GM21360 (cell line): ENCODE measurements around the gene ZNF532.
"Not testable (repeated sequence)": the region's sequence is repeated elsewhere in the genome, so short reads cannot be mapped to it uniquely, and the experiment has no call there.

Experiments
- ATAC-seq: cut with Tn5 transposase; IDR thresholded peaks from one replicate; pipeline ENCODE4 v1.9.1; 2021; ENCODE audit warnings: mild to moderate bottlenecking, moderate library complexity; ENCODE audit not compliant: unreplicated experiment

Gene ZNF532

DNA sequence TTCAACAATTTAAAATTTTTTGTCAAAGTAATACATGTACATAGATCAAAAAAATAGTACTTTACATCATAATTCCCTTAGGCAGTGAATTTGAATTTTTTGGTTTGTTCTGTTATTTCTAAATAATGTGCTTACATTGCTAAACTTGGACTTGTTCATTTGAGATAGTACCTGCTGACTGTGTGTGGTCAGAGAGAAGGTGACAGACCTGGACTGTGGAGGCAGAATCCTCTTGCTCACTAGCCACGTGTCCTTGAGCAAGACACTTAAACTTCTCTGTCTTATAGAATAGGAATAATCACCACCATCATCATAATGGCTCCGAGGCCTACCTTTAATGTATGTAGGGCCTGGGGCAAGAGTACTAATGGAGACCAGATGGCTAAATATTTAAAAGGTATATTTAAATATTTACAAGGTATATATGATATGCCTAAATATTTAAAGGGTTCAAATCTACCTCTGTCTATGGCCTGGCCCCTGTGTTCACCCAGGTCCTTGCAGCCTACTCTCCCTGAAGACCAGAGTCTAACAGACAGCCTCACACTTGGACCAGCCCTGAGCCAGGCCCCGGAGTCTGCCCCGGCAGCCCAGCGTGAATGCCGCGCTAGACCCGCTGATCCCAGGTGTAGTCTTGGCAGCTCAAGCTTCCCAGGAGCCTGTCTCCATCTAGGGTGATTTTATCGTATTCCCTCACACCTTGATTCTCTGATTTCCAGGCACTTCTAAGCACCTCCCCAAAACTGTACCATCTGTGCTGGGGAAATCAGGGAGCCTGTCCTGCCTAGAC is 33.5 kb downstream of the ZNF532 start:
- no peak for ATAC-seq

- no peak for ATAC-seq
Observed at GRCh38 chr18:58900015-58900649, 35.5 kb downstream of the ZNF532 start.

- ATAC-seq, result no peak
Observed at GRCh38 chr18:58901143-58901542, 36.5 kb downstream of the ZNF532 start.

GRCh38 chr18:58901783-58902182 is 37.1 kb downstream of the ZNF532 start:
- no peak for ATAC-seq

GRCh38 chr18:58902961-58903360 is 38.3 kb downstream of the ZNF532 start:
- ATAC-seq, result no peak

GRCh38 chr18:58903533-58903932 is 38.9 kb downstream of the ZNF532 start:
- no peak for ATAC-seq

- ATAC-seq, result no peak
Observed at GRCh38 chr18:58905777-58906428, 41.2 kb downstream of the ZNF532 start.

DNA sequence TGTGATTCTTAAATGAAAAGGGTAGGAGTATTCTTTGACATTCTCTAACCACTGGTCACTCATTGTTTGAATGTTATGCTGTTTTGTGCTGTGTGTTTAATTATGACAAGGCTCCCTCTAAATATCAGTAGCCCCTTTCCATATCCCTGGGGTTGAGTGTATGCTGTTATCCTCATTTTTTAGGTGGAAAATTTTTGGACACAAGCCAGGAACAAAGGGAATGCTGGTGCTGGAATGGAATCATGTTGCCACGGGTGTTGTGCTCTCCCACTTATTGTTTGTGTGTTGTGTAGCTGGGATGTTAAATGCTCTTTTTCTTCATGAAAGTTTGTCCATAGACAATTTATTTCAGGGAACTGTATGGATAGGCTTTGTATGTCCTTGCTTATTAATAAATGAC is 43.3 kb downstream of the ZNF532 start:
- no peak for ATAC-seq

GRCh38 chr18:58909521-58909920 is 44.8 kb downstream of the ZNF532 start:
- no peak for ATAC-seq

- ATAC-seq, result no peak
Observed at GRCh38 chr18:58911241-58911640, 46.6 kb downstream of the ZNF532 start.

DNA sequence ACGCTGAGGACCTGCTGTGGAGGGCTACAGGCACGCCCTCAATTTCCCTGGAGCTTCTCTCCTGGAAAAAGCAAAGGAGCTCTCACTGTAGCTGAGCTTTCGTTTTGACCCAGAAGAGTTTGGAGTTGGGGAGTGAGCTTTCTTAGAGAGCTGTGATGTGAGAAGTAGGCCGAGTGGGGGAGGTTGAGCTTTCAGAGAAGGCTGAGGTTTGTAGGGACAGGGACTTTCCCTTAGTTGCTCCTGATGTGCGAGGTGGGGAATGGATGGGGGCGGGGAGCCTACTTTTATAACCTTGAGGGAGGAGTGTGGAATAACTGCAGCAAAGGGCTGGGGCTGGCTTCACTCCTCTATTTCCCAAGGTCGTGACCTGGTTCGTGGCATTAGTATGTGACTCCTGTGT is 47.1 kb downstream of the ZNF532 start:
- no peak for ATAC-seq

- no peak for ATAC-seq
Observed at GRCh38 chr18:58915006-58915799, 50.5 kb downstream of the ZNF532 start.

- ATAC-seq, result no peak
Observed at GRCh38 chr18:58915995-58916394, 51.3 kb downstream of the ZNF532 start.

- ATAC-seq, result not testable (repeated sequence)
Observed at GRCh38 chr18:58919934-58920333, 55.3 kb downstream of the ZNF532 start.

DNA sequence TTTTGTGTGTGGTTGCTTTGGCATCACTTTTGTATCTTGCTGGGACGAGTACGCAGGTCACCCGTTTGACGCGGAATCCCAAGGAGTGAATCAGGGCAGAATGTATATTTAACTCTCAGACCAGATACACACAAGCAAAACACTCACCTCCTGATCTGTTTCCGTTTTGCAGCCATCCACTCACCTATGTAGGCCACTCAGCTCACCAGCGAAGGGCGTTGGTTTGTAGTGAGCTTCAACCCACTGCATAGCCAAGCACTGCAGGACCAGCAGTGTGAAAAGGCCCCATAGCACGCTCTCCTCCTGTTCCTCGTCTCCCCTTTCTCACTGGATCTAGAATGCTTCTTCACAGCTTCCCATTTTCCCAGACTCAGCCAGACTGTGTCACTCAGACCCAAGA is 58.3 kb downstream of the ZNF532 start:
- ATAC-seq, result no peak

GRCh38 chr18:58924473-58924872 is 59.8 kb downstream of the ZNF532 start:
- no peak for ATAC-seq

GRCh38 chr18:58927659-58928058 is 63.0 kb downstream of the ZNF532 start:
- no peak for ATAC-seq

DNA sequence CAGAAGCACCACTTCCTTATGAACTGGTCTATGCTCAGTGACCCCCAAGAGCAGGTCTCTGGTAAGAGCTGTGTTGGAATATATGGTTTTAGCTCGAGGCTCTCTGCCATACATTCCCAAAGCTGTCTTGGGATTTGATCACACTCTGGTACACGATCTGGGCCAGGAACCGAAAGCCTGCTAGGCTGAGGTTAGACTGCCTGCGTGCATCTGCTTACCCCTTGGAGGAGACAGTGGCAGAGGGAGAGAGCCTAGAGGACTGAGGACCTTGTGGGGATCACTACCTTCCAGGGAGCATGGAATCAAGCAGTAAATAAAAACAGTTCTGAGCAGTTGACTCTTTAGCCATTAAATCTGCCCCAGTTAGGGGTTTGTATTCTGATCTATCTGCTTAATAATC is 63.7 kb downstream of the ZNF532 start:
- ATAC-seq, result no peak

GRCh38 chr18:58929206-58929605 is 64.5 kb downstream of the ZNF532 start:
- no peak for ATAC-seq

GRCh38 chr18:58934356-58934755 is 69.7 kb downstream of the ZNF532 start:
- no peak for ATAC-seq

GRCh38 chr18:58934933-58935577 is 70.4 kb downstream of the ZNF532 start:
- no peak for ATAC-seq
